Activated CD8-positive, alpha-beta memory T cell treated with anti-CD3 and anti-CD28 coated beads, Interleukin-2, amount 10 ng/mL, durations not matched to agents 7 days and 5 days (primary cell): ENCODE measurements around the gene NUP37. TPM values are rescaled to one million over a fixed set of nuclear protein-coding genes. Genes with fewer than 3 reads are reported as not detected.
"Not testable (repeated sequence)": the region's sequence is repeated elsewhere in the genome, so short reads cannot be mapped to it uniquely, and the experiment has no call there.

ENCODE experiments used
- ATAC-seq: fragments of 150-1000 bp; cut with Tn5 transposase; one replicate; pipeline ENCODE4 v1.10.0; 2021; ENCODE audit warnings: moderate library complexity
- CTCF ChIA-PET: fragments of 350-600 bp; sonication (Branson Sonifier 250); formaldehyde crosslinking; loops from one replicate; lab custom pipeline; 2021; ENCODE audit warnings: antibody characterized with exemption; lab: Charles Lee
- DNase-seq: peaks from one replicate; pipeline ENCODE4 v3.0.0-alpha.2; 2020
- H3K27ac Mint-ChIP-seq: one replicate; pipeline ENCODE4 v1.8.0; 2021; ENCODE audit warnings: mild to moderate bottlenecking, mixed read lengths
- H3K27me3 Mint-ChIP-seq: one replicate; pipeline ENCODE4 v1.8.0; 2021; ENCODE audit warnings: mixed read lengths
- H3K36me3 Mint-ChIP-seq: one replicate; pipeline ENCODE4 v1.8.0; 2021; ENCODE audit warnings: mild to moderate bottlenecking, mixed read lengths
- H3K4me1 Mint-ChIP-seq: one replicate; pipeline ENCODE4 v1.8.0; 2021; ENCODE audit warnings: mixed read lengths
- H3K4me3 Mint-ChIP-seq: one replicate; pipeline ENCODE4 v1.8.0; 2021; ENCODE audit warnings: mild to moderate bottlenecking, moderate library complexity, mixed read lengths
- H3K9me3 Mint-ChIP-seq: one replicate; pipeline ENCODE4 v1.8.0; 2022; ENCODE audit warnings: low read depth, mixed read lengths
- total RNA-seq, 2 experiments: library from RNA; stranded (reverse); gene quantifications; one replicate each; pipeline ENCODE4 v1.2.3, GENCODE V29; 2021

The NUP37 gene
- total RNA-seq, 2 experiments from 2014 or later, result 56.7 to 74.1 TPM

DNA sequence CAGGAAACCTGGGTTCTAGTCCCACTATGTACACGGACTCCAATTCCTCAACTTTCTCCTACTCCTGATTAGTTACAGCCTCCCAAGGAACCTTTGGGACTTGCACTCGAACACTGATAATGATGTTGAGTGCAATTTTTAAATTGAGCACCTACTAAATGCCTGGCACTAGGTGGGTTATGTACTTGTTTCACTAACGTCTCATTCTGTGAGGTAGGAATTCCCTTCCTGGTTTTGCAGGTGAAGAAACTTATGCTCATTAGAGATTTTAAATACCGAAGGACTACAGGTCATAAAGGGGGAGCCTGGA is 605 bp upstream of the NUP37 start:
- H3K4me3 Mint-ChIP-seq, result peak overlapping the region; percentile 92
- ATAC-seq (no peak), DNase-seq (no peak)
- H3K27me3 Mint-ChIP-seq, result no peaks in the 10 kb centered on the region
- H3K9me3 Mint-ChIP-seq, result no peaks in the 10 kb centered on the region
- H3K4me1 Mint-ChIP-seq, result peaks cover 39% of the 10 kb centered on the region
- peak overlapping the region; percentile 92 for H3K27ac Mint-ChIP-seq
- H3K36me3 Mint-ChIP-seq, result peaks cover 40% of the 10 kb centered on the region
- CTCF ChIA-PET, result no interaction called here

DNA sequence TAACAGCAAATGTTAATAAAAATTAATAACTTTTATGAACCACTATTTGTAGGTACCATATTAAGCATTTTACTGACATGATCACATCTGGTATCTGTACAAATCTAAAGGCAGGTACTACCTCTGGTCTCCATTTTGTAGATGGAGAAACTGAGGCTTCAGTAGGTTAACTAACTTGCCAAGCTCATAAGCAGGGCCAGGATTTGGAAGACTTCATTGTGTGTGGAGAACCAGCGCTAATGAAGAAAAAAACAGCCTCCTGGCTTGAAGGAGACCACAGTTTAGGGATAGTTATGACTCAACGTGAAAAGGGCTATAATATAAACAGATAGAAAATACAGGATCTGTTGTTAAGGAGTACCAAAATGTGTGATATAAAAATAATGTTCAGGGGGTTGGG is 1.0 kb downstream of the NUP37 start:
- Mint-ChIP-seq H3K27ac (peak overlapping the region; percentile 72), H3K36me3 (peaks cover 34% of the 10 kb centered on the region), H3K27me3 (no peaks in the 10 kb centered on the region), H3K9me3 (no peaks in the 10 kb centered on the region), H3K4me1 (peaks cover 38% of the 10 kb centered on the region), H3K4me3 (peak overlapping the region; percentile 92)
- DNase-seq, result no peak
- CTCF ChIA-PET, result interaction anchor here (0.8 to 1.2 kb wide), 2 partner anchors 20 to 23 kb away, joined by 3 read pairs; no protein-coding TSS in a partner anchor
- ATAC-seq, result no peak

DNA sequence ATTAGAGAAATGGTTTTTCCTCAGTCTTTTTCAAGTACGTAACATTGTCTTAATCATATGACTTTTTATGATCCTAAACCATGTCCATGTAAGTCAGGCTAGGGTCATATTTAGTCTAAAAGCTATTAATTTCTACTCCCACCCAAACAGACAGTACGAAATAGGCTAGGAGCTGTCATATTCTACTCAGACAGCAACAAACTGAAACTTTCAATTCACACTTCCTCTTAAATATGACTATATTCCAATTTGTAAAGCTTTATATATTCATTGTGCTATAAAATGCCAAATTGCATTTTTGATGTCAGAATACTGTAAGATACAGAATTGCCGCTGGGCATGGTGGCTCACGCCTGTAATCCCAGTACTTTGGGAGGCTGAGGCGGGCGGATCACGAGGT is 3.5 kb downstream of the NUP37 start:
- CTCF ChIA-PET, result interaction anchor here (1.2 kb wide), 1 partner anchor 15 kb away, joined by 3 read pairs; no protein-coding TSS in a partner anchor
- no peaks in the 10 kb centered on the region for H3K9me3 Mint-ChIP-seq
- DNase-seq, result no peak
- peaks cover 32% of the 10 kb centered on the region for H3K36me3 Mint-ChIP-seq
- H3K4me3 Mint-ChIP-seq, result no peak overlapping the region
- no peak overlapping the region for H3K27ac Mint-ChIP-seq
- ATAC-seq, result no peak
- no peaks in the 10 kb centered on the region for H3K27me3 Mint-ChIP-seq
- H3K4me1 Mint-ChIP-seq, result peaks cover 19% of the 10 kb centered on the region

DNA sequence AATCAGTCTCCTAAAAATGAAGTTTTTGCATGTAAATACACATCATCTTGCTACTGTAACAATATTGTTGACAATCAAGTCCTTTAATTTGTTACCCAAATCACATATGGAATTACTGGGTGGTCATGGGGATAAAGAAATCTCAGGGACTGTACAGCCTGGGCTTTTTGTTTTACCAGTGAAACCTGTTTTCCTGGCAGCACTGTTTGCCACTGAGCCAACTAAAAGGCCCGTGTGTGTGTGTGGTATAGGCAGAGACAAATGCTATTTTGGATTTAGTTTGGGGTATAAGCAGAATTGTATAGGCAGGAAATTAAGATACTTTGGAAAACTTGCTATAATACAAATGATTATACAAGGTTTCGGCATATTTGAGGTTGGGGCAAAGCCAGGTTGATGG is 5.7 kb downstream of the NUP37 start:
- no peaks in the 10 kb centered on the region for H3K9me3 Mint-ChIP-seq
- no peak overlapping the region for H3K4me3 Mint-ChIP-seq
- peaks cover 51% of the 10 kb centered on the region for H3K36me3 Mint-ChIP-seq
- ATAC-seq, result no peak
- H3K27me3 Mint-ChIP-seq, result no peaks in the 10 kb centered on the region
- CTCF ChIA-PET, result no interaction called here
- no peak for DNase-seq
- no peak overlapping the region for H3K27ac Mint-ChIP-seq
- peaks cover 11% of the 10 kb centered on the region for H3K4me1 Mint-ChIP-seq

DNA sequence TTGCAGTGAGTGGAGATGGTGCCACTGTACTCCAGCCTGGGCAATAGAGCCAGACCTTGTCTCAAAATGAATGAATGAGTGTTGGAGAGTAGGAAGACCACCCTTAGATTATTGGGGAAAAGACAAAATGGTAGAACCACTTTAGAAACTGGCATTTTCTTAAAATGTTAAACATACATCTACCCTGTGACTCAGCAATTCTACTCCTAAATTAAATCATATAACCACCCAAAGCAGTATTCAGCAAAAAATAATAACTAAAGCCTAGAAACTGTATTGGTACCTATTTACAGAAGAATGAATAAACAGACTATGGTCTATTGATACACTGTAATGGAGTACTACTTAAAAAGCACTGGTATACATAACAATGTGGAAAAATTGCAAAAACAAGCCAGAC is 9.1 kb downstream of the NUP37 start:
- H3K27ac Mint-ChIP-seq, result no peak overlapping the region
- H3K36me3 Mint-ChIP-seq, result peaks cover 66% of the 10 kb centered on the region
- ATAC-seq, result no peak
- H3K4me3 Mint-ChIP-seq, result no peak overlapping the region
- H3K4me1 Mint-ChIP-seq, result peaks cover 3% of the 10 kb centered on the region
- CTCF ChIA-PET, result interaction anchor here (1.7 kb wide), 1 partner anchor 29 kb away, joined by 4 read pairs; no protein-coding TSS in a partner anchor
- peaks cover 11% of the 10 kb centered on the region for H3K9me3 Mint-ChIP-seq
- no peak for DNase-seq
- H3K27me3 Mint-ChIP-seq, result no peaks in the 10 kb centered on the region

DNA sequence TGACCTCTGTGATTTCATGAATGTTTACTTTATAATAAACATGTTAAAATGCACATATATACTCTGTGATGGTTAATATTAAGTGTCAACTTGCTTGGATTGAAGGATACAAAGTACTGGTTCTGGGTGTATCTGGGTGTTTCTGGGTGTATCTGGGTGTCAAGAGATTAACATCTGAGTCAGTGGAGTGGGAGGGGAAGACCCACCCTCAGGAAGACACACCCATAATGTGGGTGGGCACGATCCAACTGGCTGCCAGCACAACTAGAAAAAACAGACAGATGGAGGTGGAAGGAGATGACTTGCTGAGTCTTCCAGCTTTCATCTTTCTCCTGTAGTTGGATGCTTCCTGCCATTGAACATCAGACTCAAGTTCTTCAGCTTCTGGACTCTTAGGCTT is 11.9 kb downstream of the NUP37 start:
- CTCF ChIA-PET, result no interaction called here
- no peaks in the 10 kb centered on the region for H3K27me3 Mint-ChIP-seq
- ATAC-seq (no peak), DNase-seq (no peak)
- peak overlapping the region; percentile 24 for H3K27ac Mint-ChIP-seq
- H3K4me3 Mint-ChIP-seq, result no peak overlapping the region
- peaks cover 85% of the 10 kb centered on the region for H3K36me3 Mint-ChIP-seq
- peaks cover 16% of the 10 kb centered on the region for H3K9me3 Mint-ChIP-seq
- no peaks in the 10 kb centered on the region for H3K4me1 Mint-ChIP-seq

DNA sequence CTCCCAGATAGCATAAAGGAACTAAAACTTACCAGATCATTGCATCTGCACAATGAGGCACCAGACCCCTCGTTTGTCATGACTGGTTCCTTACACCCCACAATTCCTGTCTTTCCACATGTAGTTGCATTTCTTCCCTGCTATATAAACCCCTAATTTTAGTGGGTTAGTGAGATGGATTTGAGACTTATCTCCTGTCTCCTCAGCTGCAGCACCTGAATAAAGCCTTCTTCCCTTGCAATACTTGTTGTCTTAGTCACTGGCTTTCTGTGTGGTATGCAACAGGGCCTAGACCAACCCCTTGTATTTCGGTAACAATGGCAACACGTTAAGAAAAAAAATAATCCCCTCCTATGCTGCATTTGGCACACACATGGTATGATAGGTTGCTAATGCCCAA is 13.0 kb downstream of the NUP37 start:
- peaks cover 16% of the 10 kb centered on the region for H3K9me3 Mint-ChIP-seq
- no peak overlapping the region for H3K4me3 Mint-ChIP-seq
- no peak for DNase-seq
- H3K4me1 Mint-ChIP-seq, result no peaks in the 10 kb centered on the region
- no peaks in the 10 kb centered on the region for H3K27me3 Mint-ChIP-seq
- H3K27ac Mint-ChIP-seq, result no peak overlapping the region
- H3K36me3 Mint-ChIP-seq, result peaks cover 91% of the 10 kb centered on the region
- no peak for ATAC-seq
- CTCF ChIA-PET, result no interaction called here

DNA sequence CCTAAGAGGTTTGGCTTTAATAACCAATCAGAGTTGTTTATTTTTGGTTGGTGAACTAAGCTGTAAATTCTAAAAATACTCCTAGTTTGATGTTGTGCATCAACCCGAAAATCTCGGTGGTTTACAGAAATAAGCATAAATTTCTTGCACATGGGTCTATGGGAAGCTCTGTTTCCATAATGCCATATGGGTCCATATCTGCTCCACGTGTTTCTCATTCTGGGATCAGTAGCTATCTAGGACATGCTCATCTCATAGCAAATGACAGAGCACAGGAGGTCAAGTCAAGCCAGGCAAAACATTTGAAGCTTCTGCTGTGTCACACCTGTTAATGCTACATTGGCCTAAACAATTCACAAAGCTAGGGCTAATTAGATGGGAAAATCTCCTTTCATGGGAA is 23.1 kb downstream of the NUP37 start:
- H3K4me3 Mint-ChIP-seq, result no peak overlapping the region
- H3K27ac Mint-ChIP-seq, result no peak overlapping the region
- peaks cover 26% of the 10 kb centered on the region for H3K36me3 Mint-ChIP-seq
- CTCF ChIA-PET, result interaction anchor here (1.0 to 1.6 kb wide), 3 partner anchors 159 to 204 kb away, joined by 3 read pairs; no protein-coding TSS in a partner anchor
- no peaks in the 10 kb centered on the region for H3K9me3 Mint-ChIP-seq
- H3K27me3 Mint-ChIP-seq, result no peaks in the 10 kb centered on the region
- DNase-seq, result no peak
- no peak for ATAC-seq
- H3K4me1 Mint-ChIP-seq, result peaks cover 10% of the 10 kb centered on the region

DNA sequence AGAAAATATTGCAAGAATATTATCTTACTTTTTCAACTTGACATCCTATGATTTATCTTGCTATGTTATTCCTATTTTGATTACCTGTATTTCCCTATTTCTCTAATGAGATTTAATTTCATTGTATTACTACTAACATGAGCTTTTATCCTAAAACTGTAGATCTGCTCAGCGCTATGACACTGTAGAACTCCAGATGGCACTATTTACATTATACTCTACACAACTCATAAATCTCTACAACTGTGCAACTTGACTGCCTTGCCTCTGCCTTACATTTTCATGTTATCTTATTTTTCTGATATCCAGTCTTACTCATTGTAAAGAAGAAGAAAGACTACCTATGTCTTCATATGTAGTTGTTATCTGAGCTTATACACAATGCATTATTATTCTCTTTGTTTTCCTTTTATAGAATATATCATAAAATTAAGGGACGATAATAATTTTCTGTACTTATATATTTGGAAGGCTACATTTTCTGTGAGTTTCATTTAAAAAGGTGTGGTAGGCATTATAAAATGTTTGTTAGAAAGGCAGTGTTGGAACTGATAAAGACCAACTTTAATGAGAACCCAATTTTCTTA is 24.1 kb downstream of the NUP37 start:
- no peaks in the 10 kb centered on the region for H3K27me3 Mint-ChIP-seq
- no peak overlapping the region for H3K27ac Mint-ChIP-seq
- no peak overlapping the region for H3K4me3 Mint-ChIP-seq
- DNase-seq (no peak), ATAC-seq (peak; percentile 64)
- H3K4me1 Mint-ChIP-seq, result peaks cover 10% of the 10 kb centered on the region
- CTCF ChIA-PET, result interaction anchor here (0.6 to 1.6 kb wide), 6 partner anchors 14 to 644 kb away, joined by 3 to 4 read pairs (median 3); no protein-coding TSS in a partner anchor
- H3K9me3 Mint-ChIP-seq, result no peaks in the 10 kb centered on the region
- H3K36me3 Mint-ChIP-seq, result peaks cover 27% of the 10 kb centered on the region

DNA sequence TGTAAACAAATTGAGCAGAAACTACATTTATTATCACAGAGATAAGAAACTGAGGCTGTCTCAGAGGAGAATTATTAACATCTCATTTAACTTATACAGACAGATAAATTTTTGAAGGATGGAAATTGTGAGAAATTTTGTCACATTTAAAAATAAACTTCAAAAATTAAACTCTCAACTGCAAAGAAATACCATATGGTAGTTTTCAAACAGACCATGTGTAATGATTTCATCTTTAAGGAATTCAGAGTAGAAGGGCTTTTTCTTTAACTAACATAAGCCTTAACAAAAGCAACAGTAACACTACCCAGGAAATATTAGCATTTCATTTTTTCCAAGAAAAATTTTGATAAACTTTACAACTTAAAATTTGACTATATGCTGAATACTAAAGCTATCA is 26.6 kb downstream of the NUP37 start:
- DNase-seq (no peak), ATAC-seq (no peak)
- H3K4me3 Mint-ChIP-seq, result no peak overlapping the region
- peaks cover 8% of the 10 kb centered on the region for H3K4me1 Mint-ChIP-seq
- CTCF ChIA-PET, result interaction anchor here (1.6 kb wide), 1 partner anchor 12 kb away, joined by 3 read pairs; no protein-coding TSS in a partner anchor
- H3K9me3 Mint-ChIP-seq, result no peaks in the 10 kb centered on the region
- H3K36me3 Mint-ChIP-seq, result peaks cover 28% of the 10 kb centered on the region
- no peaks in the 10 kb centered on the region for H3K27me3 Mint-ChIP-seq
- H3K27ac Mint-ChIP-seq, result no peak overlapping the region

DNA sequence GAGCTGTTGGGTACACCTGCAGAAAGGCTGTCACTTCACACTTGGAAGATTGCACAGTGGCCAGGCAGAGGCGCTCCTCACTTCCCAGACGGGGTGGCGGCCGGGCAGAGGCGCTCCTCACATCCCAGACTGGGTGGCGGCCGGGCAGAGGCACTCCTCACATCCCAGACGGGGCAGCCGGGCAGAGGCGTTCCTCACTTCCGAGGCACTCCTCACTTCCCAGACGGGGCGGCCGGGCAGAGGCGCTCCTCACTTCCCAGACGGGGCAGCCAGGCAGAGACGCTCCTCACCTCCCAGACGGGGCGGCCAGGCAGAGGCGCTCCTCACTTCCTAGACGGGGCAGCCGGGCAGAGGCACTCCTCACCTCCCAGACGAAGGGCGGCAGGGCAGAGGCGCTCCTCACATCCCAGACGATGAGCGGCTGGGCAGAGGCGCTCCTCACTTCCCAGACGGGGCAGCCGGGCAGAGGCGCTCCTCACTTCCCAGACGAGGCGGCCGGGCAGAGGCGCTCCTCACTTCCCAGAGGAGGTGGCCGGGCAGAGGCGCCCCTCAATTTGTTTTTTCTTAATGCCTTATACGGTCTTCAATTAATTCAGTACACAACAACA is 30.6 kb downstream of the NUP37 start:
- ATAC-seq, CTCF ChIA-PET, H3K9me3 Mint-ChIP-seq, DNase-seq, H3K27ac Mint-ChIP-seq, H3K4me3 Mint-ChIP-seq, H3K27me3 Mint-ChIP-seq, H3K4me1 Mint-ChIP-seq: not testable (repeated sequence)
- H3K36me3 Mint-ChIP-seq, result peaks cover 26% of the 10 kb centered on the region

DNA sequence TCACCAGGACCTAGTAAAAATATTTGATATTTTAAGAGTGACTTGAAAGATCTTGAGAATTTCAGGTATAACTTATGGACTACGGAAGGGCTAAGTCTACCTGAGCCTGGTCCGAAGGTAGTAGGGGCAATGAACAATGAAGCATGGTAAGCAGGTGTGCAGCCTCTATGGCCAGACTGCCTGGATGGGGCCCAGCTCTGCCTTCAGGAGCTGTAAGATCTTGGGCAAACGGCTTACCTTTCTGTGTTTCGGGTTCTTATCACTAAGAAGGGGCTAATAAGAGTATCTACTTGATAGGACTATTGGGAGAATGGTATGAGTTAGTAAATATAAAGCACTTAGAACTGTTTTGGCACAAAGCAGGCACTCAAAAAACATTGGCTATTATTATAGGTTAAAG is 39.1 kb downstream of the NUP37 start:
- Mint-ChIP-seq H3K36me3 (peaks cover 38% of the 10 kb centered on the region), H3K27me3 (no peaks in the 10 kb centered on the region), H3K27ac (no peak overlapping the region), H3K9me3 (no peaks in the 10 kb centered on the region), H3K4me1 (no peaks in the 10 kb centered on the region), H3K4me3 (no peak overlapping the region)
- ATAC-seq (no peak), DNase-seq (no peak)
- CTCF ChIA-PET, result no interaction called here

DNA sequence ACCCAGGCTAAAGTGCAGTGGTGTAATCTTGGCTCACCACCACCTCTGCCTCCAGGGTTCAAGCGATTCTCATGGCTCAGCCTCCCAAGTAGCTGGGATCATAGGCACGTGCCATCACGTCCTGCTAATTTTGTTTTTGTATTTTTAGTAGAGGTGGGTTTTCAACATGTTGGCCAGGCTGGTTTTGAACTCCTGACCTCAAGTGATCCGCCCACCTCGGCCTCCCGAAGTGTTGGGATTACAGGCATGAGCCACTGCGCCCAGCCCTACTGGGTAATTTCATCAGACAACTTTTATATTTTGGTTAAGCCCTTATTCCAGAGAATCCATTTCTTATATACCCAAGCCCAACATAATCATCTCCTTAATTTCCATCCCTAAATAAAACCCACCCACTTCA is 47.8 kb downstream of the NUP37 start:
- H3K27ac Mint-ChIP-seq, H3K9me3 Mint-ChIP-seq, H3K4me1 Mint-ChIP-seq, DNase-seq, H3K4me3 Mint-ChIP-seq, CTCF ChIA-PET, H3K27me3 Mint-ChIP-seq, ATAC-seq: not testable (repeated sequence)
- H3K36me3 Mint-ChIP-seq, result peaks cover 11% of the 10 kb centered on the region

DNA sequence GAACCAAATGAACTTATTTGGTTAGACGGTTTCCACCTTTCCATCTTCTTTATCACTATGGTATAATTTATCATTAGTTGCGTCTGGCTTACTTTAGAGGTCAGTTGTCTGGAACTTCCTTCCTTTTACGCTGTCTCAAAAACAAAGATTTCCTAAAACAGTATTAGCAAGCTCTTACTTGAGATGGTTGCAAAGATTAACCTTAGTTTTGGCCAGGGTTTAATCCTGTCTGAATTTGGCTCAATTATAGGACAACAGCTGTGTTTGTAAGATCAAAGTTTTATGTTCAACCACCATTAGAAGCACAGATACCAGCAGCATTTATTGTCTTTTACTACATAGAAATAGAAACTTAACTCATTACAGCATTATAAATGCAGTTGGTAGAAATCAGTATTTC is 50.2 kb downstream of the NUP37 start:
- no peak for ATAC-seq
- CTCF ChIA-PET, result no interaction called here
- DNase-seq, result no peak
- no peak overlapping the region for H3K4me3 Mint-ChIP-seq
- no peak overlapping the region for H3K27ac Mint-ChIP-seq
- no peaks in the 10 kb centered on the region for H3K9me3 Mint-ChIP-seq
- peaks cover 3% of the 10 kb centered on the region for H3K36me3 Mint-ChIP-seq
- H3K27me3 Mint-ChIP-seq, result no peaks in the 10 kb centered on the region
- peaks cover 4% of the 10 kb centered on the region for H3K4me1 Mint-ChIP-seq
